SU-DHL-6 (cell line): ENCODE measurements around the gene MIDN.

Experiments
- H2AFZ ChIP-seq: fragments of 200-600 bp; sonication (generic); 2 replicates; pipeline ENCODE4 v1.6.1; 2014; ENCODE audit warnings: low read depth, mild to moderate bottlenecking, moderate library complexity, mixed read lengths, antibody characterized with exemption, low read length; ENCODE audit not compliant: severe bottlenecking
- H3F3A ChIP-seq: fragments of 200-600 bp; shearing (Covaris generic); 2 replicates; pipeline ENCODE4 v1.6.0; 2016; ENCODE audit warnings: antibody characterized with exemption, mild to moderate bottlenecking; ENCODE audit not compliant: insufficient read depth
- H3K27ac ChIP-seq: fragments of 200-600 bp; sonication (generic); 2 replicates; pipeline ENCODE4 v1.5.1; 2016; ENCODE audit warnings: low read depth, mild to moderate bottlenecking, low read length, moderate library complexity, mixed read lengths
- H3K27me3 ChIP-seq: fragments of 200-600 bp; sonication (generic), shearing (Covaris generic); 2 replicates; pipeline ENCODE4 v1.6.0; 2014; ENCODE audit warnings: mild to moderate bottlenecking, low read length
- H3K36me3 ChIP-seq: fragments of 200-600 bp; sonication (generic); 2 replicates; pipeline ENCODE4 v1.6.1; 2014; ENCODE audit warnings: mild to moderate bottlenecking, low read length, mixed read lengths
- H3K4me2 ChIP-seq: fragments of 300-600, 200-600 bp; shearing (Covaris generic), sonication (generic); 2 replicates; pipeline ENCODE4 v1.6.0; 2014; ENCODE audit warnings: low read length, low read depth, mild to moderate bottlenecking; ENCODE audit not compliant: poor library complexity, severe bottlenecking
- H3K4me3 ChIP-seq: fragments of 200-600 bp; sonication (generic); 2 replicates; pipeline ENCODE4 v1.5.1; 2014; ENCODE audit warnings: antibody characterized with exemption, low read length, mild to moderate bottlenecking, mixed read lengths; ENCODE audit not compliant: insufficient read depth, poor library complexity, severe bottlenecking
- H3K79me2 ChIP-seq: fragments of 200-600 bp; sonication (generic); 2 replicates; pipeline ENCODE4 v1.6.1; 2014; ENCODE audit warnings: mild to moderate bottlenecking, low read length, moderate library complexity; ENCODE audit not compliant: insufficient read depth
- H3K9ac ChIP-seq: fragments of 200-600 bp; sonication (generic); 2 replicates; pipeline ENCODE4 v1.7.0; 2014; ENCODE audit warnings: mild to moderate bottlenecking, low read length
- H3K9me2 ChIP-seq: fragments of 200-600 bp; sonication (generic); replicated peaks from 2 replicates; pipeline ENCODE4 v1.6.1; 2014; ENCODE audit warnings: low read length; ENCODE audit not compliant: insufficient read depth
- H3K9me3 ChIP-seq: fragments of 200-600 bp; sonication (generic); 2 replicates; pipeline ENCODE4 v1.6.1; 2014; ENCODE audit warnings: low read length, mixed read lengths; ENCODE audit not compliant: insufficient read depth
- H4K20me1 ChIP-seq: fragments of 200-600 bp; sonication (generic); 2 replicates; pipeline ENCODE4 v1.6.1; 2014; ENCODE audit warnings: low read depth, mild to moderate bottlenecking, antibody characterized with exemption, low read length, moderate library complexity, mixed read lengths
- EZH2phosphoT487 ChIP-seq: fragments of 200-600 bp; sonication (generic), shearing (Covaris generic); conservative IDR thresholded peaks from 2 replicates; pipeline ENCODE4 v1.6.1; 2018; ENCODE audit warnings: mild to moderate bottlenecking, antibody characterized with exemption, low read length, moderate library complexity, mixed read lengths
- TF ChIP-seq, protein P1 (sequence below): fragments of 200-600 bp; sonication (generic); IDR thresholded peaks from one replicate; pipeline ENCODE4 v1.5.1; 2017; ENCODE audit warnings: antibody characterized with exemption, mild to moderate bottlenecking, low read length, moderate library complexity; ENCODE audit not compliant: insufficient read depth, poor library complexity, severe bottlenecking

The MIDN gene

DNA sequence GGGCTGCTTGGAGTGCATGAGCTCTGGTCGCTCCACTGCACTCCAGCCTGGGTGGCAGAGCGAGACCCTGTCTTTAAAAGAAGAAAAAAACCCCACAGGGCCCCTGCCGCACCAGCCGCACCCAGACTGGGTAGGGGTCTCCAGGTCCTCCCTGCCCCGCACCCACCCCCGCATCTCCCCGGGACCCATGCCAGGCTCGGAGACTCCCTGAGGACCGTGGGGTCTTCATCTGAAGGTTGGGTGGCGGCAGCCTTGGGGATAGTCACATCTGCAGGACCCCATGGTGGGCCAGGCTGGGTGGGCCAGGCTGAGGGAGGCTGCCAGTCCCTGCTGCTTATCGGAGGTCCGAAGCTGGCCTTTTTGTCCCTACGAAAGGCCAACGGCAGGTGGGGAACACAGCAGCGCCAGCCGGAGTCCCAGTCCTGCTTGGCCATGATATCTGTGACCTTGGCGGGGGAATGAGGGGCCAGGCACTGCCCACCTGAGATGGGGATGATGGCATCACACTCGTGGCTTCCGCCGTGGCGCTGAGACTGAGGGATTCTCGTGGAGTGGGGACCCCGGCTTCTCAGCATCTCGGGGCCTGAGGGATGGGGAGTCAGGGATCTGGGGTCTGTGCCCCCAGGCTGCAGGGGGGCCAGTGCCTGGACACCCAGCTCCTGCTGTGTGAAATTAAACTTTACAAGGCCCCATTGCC is 48.3 kb downstream of the MIDN start:
- H3F3A ChIP-seq = no peaks in the 10 kb centered on the region
- H3K4me3 ChIP-seq = no peak overlapping the region
- H3K4me2 ChIP-seq = no peak overlapping the region
- no peak overlapping the region for H2AFZ ChIP-seq
- H3K9me3 ChIP-seq = no peaks in the 10 kb centered on the region
- no peaks in the 10 kb centered on the region for H3K79me2 ChIP-seq
- H3K9me2 ChIP-seq = no peaks in the 10 kb centered on the region
- H3K27ac ChIP-seq = no peak overlapping the region
- no peak for TF ChIP-seq EZH2phosphoT487
- TF ChIP-seq, protein P1, sequence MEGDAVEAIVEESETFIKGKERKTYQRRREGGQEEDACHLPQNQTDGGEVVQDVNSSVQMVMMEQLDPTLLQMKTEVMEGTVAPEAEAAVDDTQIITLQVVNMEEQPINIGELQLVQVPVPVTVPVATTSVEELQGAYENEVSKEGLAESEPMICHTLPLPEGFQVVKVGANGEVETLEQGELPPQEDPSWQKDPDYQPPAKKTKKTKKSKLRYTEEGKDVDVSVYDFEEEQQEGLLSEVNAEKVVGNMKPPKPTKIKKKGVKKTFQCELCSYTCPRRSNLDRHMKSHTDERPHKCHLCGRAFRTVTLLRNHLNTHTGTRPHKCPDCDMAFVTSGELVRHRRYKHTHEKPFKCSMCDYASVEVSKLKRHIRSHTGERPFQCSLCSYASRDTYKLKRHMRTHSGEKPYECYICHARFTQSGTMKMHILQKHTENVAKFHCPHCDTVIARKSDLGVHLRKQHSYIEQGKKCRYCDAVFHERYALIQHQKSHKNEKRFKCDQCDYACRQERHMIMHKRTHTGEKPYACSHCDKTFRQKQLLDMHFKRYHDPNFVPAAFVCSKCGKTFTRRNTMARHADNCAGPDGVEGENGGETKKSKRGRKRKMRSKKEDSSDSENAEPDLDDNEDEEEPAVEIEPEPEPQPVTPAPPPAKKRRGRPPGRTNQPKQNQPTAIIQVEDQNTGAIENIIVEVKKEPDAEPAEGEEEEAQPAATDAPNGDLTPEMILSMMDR = no peak
- H3K36me3 ChIP-seq = no peaks in the 10 kb centered on the region
- H4K20me1 ChIP-seq = no peaks in the 10 kb centered on the region
- no peak overlapping the region for H3K9ac ChIP-seq
- peaks cover 2% of the 10 kb centered on the region; the same call in 1 of the 2 replicates for H3K27me3 ChIP-seq

DNA sequence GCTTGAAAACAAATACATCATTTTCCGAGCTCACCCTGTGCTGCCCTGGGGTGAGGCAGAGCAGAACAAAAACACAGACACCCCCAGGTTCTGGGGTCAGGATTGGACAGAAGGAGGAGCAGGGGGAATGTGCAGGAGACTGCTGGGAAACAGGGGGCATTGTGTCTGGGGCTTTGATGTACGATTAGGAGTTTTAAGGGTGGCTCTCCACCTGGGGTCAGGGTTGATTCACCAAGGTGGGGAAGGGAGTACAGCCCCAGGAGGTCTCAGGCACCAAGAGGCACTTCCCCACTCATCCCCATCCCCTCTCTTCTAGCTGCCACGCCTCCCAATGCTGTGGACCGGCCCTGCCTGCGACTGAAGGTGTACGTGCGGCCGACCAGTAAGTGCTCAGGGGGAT is 49.9 kb downstream of the MIDN start:
- TF ChIP-seq, protein P1 = no peak
- TF ChIP-seq EZH2phosphoT487 = no peak
- no peak overlapping the region for H2AFZ ChIP-seq
- H3K4me2 ChIP-seq = no peak overlapping the region
- H3K27ac ChIP-seq = no peak overlapping the region
- H3K36me3 ChIP-seq = no peaks in the 10 kb centered on the region
- no peak overlapping the region for H3K9ac ChIP-seq
- H3K79me2 ChIP-seq = no peaks in the 10 kb centered on the region
- H3K9me2 ChIP-seq = no peaks in the 10 kb centered on the region
- no peaks in the 10 kb centered on the region for H3K9me3 ChIP-seq
- no peaks in the 10 kb centered on the region for H3K27me3 ChIP-seq
- H3F3A ChIP-seq = no peaks in the 10 kb centered on the region
- no peaks in the 10 kb centered on the region for H4K20me1 ChIP-seq
- no peak overlapping the region for H3K4me3 ChIP-seq

DNA sequence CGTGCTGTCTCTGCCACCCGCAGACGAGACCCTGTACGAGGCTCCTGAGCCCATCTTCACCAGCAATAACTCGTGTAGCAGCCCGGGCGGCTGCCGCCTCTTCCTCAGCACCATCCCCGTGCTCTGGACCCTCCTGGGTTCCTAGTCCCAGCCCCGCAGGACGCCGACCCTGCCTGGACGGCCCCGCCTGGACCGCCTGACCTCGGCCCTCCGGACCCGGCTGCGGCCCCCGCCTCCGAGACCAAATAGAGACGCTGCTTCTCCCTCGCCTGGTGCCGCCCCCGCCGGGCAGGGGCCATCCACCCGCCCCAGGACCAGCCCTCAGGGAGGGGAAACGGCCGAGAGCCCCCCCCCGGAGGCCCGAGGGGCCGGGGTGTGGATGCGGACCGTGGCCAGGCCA is 51.4 kb downstream of the MIDN start:
- H3K27me3 ChIP-seq = no peaks in the 10 kb centered on the region
- no peak overlapping the region for H3K4me2 ChIP-seq
- H3K9ac ChIP-seq = no peak overlapping the region
- no peaks in the 10 kb centered on the region for H3F3A ChIP-seq
- no peak overlapping the region for H2AFZ ChIP-seq
- no peak overlapping the region for H3K27ac ChIP-seq
- no peaks in the 10 kb centered on the region for H3K9me2 ChIP-seq
- no peak overlapping the region for H3K4me3 ChIP-seq
- no peaks in the 10 kb centered on the region for H3K36me3 ChIP-seq
- no peaks in the 10 kb centered on the region for H3K79me2 ChIP-seq
- H4K20me1 ChIP-seq = no peaks in the 10 kb centered on the region
- no peak for TF ChIP-seq EZH2phosphoT487
- TF ChIP-seq, protein P1 = no peak
- no peaks in the 10 kb centered on the region for H3K9me3 ChIP-seq
